LNCAP (cell line): ENCODE measurements around the gene NRSN2.

Experiments
- TF ChIP-seq, protein P1 (sequence below): fragments of 450-650 bp; IDR thresholded peaks from 2 replicates; pipeline ENCODE4 v1.5.1; 2017; ENCODE audit warnings: mild to moderate bottlenecking

NRSN2 gene

GRCh38 chr20:308427-309038, 38.4 kb upstream of the NRSN2 start:
- TF ChIP-seq, protein P1, sequence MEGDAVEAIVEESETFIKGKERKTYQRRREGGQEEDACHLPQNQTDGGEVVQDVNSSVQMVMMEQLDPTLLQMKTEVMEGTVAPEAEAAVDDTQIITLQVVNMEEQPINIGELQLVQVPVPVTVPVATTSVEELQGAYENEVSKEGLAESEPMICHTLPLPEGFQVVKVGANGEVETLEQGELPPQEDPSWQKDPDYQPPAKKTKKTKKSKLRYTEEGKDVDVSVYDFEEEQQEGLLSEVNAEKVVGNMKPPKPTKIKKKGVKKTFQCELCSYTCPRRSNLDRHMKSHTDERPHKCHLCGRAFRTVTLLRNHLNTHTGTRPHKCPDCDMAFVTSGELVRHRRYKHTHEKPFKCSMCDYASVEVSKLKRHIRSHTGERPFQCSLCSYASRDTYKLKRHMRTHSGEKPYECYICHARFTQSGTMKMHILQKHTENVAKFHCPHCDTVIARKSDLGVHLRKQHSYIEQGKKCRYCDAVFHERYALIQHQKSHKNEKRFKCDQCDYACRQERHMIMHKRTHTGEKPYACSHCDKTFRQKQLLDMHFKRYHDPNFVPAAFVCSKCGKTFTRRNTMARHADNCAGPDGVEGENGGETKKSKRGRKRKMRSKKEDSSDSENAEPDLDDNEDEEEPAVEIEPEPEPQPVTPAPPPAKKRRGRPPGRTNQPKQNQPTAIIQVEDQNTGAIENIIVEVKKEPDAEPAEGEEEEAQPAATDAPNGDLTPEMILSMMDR = no peak

GRCh38 chr20:309306-309840, 37.5 kb upstream of the NRSN2 start:
- TF ChIP-seq, protein P1 = no peak

DNA sequence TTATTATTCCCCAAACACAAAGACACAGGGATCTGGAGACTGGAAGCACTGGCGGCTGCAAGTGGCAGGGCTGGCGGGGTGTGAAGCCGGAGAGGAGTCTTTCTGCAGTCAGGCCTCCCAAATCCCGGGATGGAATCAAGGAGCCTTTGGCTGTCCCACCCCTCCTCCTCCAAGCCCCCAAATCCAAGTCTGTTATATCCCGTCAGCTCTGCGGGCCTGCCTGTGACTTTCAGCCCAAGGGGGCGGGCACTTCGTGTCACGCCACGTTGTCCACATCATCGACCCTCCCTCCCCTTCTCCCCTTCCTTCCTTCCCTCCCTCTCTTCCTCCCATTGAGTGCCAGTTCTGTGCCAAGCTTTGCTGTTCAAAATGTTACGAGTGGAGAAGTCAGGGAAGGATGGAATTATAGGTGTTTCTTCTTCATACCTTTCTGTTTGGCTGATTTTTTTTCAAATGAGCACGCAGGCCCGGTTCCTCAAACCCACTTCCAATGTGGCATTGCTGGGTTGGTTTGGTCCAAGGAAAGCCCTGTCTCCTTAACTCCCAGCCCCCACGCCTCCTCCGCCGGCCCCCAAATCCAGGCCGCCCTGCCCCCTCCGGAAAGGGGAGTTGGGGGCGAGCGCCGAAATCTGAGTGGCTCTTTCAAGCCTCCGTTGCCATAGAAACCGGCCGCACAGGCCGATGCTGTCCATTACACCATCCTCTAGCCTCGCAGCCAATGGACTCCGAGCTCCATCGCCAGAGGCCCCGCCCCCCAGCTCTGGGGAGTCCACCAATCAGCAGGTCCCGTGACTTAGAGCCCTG, 36.9 kb upstream of the NRSN2 start:
- TF ChIP-seq, protein P1 = no peak

- TF ChIP-seq, protein P1 = no peak
Measured at GRCh38 chr20:310645-311044, 36.3 kb upstream of the NRSN2 start.

- TF ChIP-seq, protein P1 = no peak
Measured at GRCh38 chr20:311609-312008, 35.3 kb upstream of the NRSN2 start.

GRCh38 chr20:312067-312466, 34.8 kb upstream of the NRSN2 start:
- TF ChIP-seq, protein P1 = no peak

DNA sequence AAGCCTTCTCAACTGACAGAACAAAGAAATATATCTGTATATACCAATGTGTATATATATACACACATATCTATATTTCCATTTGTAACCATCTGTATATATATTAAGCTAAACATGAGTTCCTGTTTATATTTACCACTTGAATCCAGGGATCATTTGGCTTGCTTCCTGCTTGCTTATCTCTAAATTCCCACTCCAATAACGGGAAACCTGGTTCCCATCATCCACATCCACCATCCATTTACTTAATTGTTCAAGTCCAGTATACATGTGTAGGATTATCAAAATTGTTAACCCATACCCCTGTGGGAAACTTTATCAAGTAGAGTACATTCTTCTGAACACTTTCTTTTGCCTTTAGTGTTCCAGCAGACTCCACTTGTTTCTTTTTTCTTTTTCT, 34.0 kb upstream of the NRSN2 start:
- TF ChIP-seq, protein P1 = no peak
